GM08714 (cell line): ENCODE results near the gene NTRK1.

Experiments
- H3K4me3 ChIP-seq: fragments of 200-500 bp; sonication (Bioruptor generic); 2 replicates; pipeline ENCODE4 v1.5.1; 2014; ENCODE audit warnings: mild to moderate bottlenecking, low read length, inconsistent platforms
- ZNF274 ChIP-seq: IDR thresholded peaks from 2 replicates; pipeline ENCODE4 v1.6.1; 2012; ENCODE audit warnings: mild to moderate bottlenecking, low read depth, low read length

The NTRK1 gene

DNA sequence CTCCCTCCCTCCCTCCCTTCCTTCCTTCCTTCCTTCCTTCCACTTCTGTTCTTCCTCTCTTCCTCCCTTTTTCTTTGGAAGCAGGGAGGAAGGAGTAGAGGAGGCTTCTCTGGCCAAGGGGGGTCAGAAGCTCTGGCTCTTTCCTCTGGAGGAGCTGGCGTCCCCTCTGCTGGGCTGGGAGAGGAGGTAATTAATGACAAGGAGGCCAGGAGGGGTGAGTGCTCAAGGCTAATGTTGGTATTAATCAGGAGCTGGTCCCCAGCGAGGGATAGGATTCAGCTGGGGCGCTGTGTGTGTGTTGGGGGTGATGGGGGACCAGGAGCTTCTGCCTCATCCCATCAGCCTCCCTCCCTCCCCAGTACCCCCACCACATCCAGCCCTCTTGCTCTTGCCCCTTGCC, 26.7 kb downstream of the NTRK1 start:
- TF ChIP-seq ZNF274, result no peak
- no peak overlapping the region for H3K4me3 ChIP-seq

DNA sequence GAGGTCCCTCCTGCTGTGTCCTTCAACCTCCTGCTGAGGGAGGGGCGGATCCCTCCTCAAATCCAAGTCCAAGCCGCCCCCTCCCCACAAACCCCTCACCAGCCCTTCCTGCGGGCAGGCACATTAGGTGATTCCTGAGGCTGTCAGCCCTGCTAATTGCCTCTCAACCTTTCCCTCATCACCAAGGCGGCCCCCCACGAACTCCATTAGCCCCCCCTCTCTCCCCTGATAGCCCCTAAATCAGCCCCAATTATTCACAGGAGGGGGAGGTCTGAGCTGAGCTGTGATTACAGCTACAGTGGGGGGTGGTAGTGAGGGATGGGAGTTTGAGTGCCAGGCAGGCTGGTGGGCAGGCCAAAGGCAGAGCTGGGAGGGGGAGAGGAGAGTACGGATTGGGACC, 27.1 kb downstream of the NTRK1 start:
- H3K4me3 ChIP-seq, result no peak overlapping the region

DNA sequence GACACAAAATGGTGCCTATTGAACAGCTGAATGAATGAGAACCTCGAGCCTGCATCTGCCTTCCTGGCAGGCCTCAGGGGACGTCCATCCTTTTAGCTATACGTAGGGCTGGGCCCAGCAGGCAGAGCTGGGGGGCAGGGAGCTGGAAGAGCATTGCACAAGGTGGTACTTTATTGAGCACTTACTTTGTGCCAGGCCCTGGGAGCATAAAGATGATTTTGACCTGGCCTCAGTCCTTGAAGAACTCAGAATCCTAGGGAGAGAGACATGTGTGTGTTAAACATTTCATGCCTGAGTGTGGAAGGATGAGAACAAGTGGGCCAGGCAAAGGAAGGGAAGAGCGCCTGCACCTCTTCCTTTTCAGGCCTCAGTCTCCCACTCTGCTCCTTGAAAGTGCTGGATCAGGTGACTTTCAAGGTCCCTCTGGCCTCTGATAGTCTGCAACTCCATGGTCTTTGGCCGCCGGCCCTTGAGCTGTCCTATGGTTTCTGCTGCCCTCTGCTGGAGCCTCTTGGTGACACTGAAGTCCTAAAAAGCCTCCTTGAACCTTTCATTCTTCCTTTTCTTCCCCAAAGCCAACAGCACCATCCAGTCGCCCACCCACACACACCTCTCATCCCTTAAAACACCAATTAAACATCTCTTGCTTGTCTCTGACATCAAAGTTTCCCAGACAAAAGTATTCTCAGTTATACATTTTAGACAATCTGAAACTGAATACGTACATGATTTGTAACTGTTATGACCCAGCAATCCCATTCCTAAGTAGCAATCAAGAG, 29.3 kb downstream of the NTRK1 start:
- TF ChIP-seq ZNF274, result no peak
- H3K4me3 ChIP-seq, result no peak overlapping the region

More for the DNA sequence above, 27.1 kb downstream of the NTRK1 start:
- TF ChIP-seq ZNF274, result no peak

DNA sequence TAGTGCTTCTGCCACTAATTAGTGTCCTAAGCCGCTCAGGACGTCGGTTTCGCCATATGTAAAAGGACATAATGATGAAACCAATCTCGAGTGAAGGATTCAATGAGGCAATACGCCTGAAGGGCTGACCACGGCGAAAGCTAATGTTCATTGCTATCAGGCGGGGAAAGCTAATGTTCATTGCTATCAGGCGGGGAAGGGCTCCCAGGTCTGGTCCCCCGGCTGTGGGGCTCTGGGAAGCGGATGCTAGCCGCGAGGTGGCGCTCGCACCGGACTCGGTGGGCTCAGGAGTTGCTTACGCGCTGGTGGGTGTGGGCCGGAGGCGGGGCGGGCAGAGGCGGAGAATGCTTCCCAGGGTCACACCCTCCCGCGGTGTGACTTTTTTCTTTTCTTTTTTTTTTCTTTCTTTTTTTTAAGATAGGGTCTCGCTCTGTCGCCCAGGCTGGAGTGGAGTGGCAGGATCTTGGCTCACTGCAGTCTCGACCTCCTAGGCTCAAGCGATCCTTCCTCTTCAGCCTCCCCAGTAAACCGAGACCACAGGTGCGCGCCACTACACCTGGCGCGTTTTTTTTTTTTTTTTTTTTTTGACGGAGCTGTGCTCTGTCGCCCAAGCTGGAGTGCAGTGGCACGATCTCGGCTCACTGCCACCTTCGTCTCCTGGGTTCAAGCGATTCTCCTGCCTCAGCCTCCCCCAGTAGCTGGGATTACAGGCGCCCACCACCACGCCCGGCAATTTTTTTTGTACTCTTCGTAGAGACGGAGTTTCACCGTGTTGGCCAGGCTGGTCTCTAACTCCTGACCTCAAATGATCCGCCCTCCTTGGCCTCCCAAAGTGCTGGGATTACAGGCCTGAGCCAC, 31.8 kb downstream of the NTRK1 start:
- no peak overlapping the region for H3K4me3 ChIP-seq
- TF ChIP-seq ZNF274, result no peak

DNA sequence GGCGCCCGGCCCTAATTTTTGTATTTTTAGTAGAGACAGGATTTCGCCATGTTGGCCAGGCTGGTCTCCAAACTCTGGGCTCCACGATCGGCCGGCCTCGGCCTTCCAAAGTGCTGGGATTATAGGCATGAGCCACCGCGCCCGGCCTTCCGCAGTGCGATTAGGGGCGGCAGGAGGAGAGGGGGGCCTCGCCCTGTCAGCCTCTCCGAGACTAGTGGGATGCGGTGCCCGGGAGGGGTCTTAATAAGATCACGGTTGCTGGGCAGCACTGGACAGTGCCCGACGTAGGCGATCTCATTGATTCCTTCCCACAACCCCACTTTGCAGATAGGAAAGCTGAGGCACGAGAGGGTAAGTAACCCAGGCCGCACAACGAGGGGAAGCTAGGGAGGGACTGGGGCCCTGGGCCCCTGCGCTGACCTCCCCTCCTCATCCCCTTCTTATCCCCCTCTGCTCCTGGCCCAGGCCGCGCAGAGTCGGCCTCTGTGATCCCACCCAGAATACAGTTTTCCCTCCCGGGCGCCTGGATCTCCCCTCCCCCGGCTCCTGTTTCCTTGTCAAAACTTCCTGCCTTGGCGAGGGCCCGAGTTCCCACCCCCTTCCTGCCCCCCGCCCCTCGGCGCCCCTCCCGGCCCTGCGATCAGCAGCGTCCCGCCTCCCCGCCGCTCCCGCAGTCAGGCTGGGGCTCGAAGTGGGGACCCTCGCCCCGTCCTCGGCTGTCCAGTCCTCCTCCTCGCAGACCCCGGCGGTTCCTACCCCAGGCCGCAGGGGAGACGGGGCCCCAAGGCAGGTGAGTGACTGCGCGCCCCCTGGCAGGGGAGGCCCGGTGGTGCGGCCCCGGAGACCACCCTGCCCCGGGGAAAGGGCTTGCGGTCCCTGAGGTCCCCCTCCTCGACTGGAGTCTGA, 32.6 kb downstream of the NTRK1 start, which contains the start of gene PEAR1:
Gene PEAR1 (plus strand): TSS at position 671 of the 906 bp plus-strand sequence. CDS start 10,209 bp downstream, outside the sequence.
- TF ChIP-seq ZNF274, result no peak
- no peak within 1 kb of the TSS for H3K4me3 ChIP-seq

DNA sequence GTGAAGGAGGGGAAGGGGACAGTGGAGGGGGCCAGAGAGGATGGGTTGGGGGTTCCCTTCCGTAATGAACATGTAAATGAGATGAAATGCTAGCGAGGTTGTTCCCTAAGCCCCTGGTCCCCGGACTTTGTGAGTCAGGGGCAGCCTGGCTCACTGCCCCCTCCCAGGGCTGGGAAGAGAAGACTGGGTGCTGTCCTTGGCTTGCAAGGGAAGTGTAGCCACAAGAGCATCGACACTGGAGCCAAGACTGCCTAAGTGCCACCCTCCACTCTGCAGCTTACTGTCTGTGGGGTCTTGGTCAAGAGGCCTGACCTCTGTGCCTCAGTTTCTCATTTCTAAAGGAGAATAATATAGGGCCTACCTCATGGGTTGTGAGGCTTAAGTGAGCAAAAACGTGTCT, 33.3 kb downstream of the NTRK1 start:
- no peak overlapping the region for H3K4me3 ChIP-seq
- no peak for TF ChIP-seq ZNF274

DNA sequence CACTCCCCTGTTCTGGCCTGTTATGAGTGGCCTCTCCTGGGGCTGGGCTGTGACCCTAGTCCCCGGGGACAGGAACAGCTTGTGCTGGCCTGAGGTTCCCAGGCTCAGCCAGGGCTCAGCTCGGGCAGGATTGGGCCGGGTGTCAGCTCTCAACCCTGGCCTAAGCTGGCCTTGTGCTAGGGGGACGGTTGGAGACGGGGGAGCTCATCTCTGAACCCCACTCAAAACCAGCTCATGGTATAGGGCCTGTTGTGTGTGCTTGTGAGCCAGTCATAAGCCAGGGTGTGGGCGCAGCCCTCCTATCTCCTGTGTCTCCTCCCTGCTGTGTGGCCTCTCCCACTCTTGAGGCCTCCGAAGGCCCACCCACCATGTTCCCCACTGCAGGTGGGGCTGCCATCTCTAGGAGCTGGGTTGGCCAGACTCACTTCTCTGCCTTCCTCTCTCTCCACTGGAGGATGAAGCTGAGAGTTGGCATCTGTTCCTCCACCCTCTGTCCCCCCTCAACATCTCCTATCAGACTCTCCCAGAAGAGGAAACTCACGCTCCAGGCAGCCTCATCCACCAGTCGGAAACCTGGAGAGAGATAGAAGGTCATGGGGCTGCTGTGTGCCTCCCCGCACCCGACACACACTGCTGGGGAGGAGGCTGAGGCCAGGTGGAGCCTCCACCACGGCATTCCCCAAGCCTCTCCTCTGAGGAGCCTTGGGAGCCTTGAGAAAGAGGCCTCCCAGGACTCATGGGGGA, 34.2 kb downstream of the NTRK1 start:
- TF ChIP-seq ZNF274, result no peak
- H3K4me3 ChIP-seq, result no peak overlapping the region

DNA sequence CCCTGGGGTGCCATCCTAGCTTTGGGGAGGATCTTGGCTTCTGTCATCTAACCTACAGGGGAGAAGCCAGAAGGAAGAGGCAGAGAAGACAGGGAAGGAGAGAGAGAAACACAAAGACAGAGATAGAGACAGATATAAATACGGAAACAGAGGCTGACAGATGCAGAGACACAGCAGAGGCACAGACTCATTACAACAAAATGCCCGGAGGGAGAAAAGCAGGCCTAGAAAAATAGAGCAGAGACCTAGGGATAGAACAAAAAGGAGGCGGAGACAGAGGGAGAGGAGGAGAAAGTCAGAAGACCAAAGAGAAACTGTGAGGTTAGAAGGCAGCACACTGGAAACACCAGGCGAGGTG, 34.8 kb downstream of the NTRK1 start:
- H3K4me3 ChIP-seq, result no peak overlapping the region
- no peak for TF ChIP-seq ZNF274

DNA sequence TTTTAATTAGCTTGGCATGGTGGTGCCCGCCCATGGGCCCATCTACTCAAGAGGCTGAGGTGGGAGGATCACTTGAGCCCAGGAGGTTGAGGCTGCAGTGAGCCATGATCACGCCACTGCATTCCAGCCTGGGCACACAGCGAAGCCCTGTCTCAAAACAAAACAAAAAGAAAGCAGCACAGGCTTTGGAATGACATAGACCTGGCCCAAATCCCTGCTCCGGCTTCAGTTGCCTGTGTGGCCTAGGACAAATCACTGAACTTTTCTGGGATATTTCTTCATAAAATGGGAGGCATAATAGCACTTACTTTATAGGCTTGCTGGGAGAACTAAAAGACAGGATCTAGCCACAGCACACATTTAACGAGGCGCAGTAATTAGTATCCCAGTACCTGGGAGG, 35.3 kb downstream of the NTRK1 start:
- no peak overlapping the region for H3K4me3 ChIP-seq
- TF ChIP-seq ZNF274, result no peak

DNA sequence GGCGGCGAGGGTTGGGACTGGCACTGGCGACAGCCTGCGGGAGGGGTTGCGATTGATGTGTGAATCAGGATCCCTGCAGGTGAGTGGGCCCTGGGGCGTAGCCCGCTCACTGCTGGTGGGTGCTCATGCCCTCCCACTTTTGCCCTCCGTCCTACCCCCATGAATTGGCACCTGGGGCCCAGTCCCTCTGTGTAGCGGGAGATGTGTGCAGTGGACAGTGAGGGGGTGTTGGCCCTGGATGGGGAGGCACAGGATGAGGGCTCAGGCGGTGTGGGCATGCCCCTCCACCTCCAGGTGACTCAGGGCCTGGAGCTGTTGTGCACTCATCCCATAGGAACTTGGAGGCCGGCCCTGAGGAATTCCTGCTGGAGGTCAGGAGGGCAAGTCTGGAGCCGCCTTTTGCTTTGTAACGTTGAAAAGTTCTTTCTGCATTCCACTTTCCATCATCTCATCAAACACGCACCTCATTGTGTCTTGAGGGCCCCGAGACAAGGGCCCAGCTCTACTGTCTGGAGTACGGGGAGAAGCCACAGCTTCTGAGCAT, 35.9 kb downstream of the NTRK1 start:
- no peak overlapping the region for H3K4me3 ChIP-seq
- TF ChIP-seq ZNF274, result no peak

DNA sequence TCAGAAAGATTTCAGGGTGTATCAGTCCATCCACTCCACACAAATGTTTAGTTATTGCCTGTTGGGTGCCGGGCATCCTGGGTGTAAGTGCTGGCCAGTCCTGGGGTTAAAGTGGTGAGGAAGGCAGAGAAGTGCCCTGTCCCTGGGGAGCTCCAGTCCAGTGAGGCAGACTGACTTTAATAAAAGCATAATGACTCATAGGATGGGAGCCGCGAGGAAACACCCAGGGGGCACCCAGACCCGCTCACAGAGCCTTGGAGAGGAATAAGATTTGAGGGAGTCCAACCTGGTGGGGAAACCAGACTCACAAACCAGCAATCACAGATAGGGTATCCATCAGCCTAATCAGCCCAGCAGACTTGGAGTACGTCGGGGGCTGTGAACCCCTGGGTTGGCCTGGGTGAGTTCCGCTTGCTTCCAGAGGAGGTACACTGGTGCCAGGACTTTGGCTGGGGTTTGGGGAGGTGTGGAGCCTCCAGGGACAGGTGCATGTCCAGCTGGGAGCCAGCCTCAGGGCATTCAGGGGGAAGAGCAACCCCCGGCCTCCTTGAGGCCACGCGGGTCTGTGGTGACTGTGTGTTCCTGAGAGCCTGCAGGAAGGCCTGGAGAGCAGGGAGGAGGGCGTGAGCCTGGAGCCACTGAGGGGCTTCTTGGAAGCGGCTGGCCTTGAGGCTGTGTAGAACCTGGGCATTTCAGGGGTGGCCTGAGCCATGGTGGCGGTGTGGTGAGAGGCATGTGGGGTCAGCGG, 36.6 kb downstream of the NTRK1 start:
- no peak overlapping the region for H3K4me3 ChIP-seq
- no peak for TF ChIP-seq ZNF274

DNA sequence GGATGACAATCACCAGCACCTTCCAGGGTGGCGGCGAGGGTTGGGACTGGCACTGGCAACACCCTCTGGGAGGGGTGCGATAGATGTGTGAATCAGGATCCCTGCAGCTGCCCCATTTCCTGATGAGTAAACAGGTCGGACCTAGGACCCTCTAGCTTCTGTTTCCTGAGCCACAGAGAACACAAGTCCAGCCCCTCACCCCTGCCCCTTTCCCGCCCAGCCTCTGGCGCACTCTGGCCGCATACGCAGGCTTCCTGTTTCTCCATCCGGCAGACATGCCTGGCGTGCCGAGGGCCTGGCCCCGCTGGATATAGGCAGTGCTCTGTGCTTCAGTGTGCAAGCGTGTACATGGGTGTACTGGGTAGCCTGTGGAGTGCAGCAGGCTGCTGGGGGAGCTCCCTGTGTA, 37.5 kb downstream of the NTRK1 start:
- TF ChIP-seq ZNF274, result no peak
- H3K4me3 ChIP-seq, result no peak overlapping the region

DNA sequence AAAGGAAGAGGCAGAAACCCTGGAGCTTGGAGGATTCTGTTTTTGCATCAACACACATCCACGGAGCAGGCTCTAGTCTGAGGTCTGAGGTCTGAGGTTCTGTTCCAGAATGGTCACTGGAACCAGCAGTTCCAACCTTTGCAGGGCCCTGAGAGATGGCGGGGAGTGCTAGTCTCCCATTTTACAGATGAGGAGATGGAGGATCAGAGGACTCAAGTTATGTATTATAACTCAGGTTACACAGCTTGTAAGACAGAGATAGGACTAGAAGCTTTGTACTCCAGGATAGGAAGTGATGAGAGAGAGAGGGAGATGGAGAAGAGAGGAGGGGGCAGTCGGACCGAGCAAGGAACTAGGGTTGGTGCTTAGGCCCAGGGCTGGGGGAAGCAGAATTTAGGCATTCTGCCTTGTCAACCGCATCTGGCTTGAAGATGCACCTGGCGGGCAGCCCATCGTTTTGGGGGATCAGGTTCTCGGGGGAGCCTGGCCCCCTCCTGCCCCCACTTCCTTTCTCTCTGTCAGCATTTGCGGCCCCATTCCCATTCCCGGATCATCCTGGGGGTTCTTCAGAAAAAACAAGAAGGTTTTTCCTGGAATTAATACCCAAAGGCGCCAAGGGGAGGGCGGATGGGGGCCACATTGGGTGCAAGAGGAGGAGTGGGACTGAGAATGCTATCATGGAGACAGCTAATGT, 38.5 kb downstream of the NTRK1 start:
- no peak overlapping the region for H3K4me3 ChIP-seq
- TF ChIP-seq ZNF274, result no peak
